ENCODE data around the gene ULK2.

DNA sequence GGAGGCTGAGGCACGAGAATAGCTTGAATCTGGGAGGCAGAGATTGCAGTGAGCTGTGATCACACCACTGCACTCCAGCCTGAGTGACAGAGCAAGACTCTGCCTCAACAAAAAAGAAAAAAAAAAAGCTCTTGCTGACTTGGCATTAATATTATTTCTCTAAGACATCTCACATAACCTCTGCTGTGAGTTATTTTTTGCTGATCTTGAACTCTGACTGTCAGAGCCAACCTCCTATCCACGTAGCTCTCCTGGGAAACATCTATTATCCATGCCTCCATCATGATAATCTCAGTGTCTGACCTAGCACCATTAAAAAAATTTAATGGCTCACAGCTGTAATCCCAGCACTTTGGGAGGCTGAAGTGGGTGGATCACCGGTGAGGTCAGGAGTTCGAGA is 12.7 kb upstream of the ULK2 start:
- TF ChIP-seq, protein P1, sequence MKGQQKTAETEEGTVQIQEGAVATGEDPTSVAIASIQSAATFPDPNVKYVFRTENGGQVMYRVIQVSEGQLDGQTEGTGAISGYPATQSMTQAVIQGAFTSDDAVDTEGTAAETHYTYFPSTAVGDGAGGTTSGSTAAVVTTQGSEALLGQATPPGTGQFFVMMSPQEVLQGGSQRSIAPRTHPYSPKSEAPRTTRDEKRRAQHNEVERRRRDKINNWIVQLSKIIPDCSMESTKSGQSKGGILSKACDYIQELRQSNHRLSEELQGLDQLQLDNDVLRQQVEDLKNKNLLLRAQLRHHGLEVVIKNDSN (IDR thresholded peaks at IDR 0.05), result no peak
- TF ChIP-seq TEAD4 (IDR thresholded peaks at IDR 0.05) (no peak), CREB1 (IDR thresholded peaks at IDR 0.05; ENCODE audit: low read depth) (no peak), EP300 (IDR thresholded peaks at IDR 0.05; ENCODE audit: borderline replicate concordance) (no peak), TAF1 (IDR thresholded peaks at IDR 0.05; ENCODE audit: low read depth) (no peak)

All from Ishikawa (cell line).